HG02973 (cell line): ENCODE measurements around the gene BTBD16.

Experiments used
- ATAC-seq: cut with Tn5 transposase; IDR thresholded peaks from one replicate; pipeline ENCODE4 v1.9.1; 2021; ENCODE audit warnings: moderate library complexity; ENCODE audit not compliant: unreplicated experiment

Gene BTBD16

GRCh38 chr10:122273966-122274545 is 3.0 kb downstream of the BTBD16 start:
- no peak for ATAC-seq

GRCh38 chr10:122276611-122277208 is 5.6 kb downstream of the BTBD16 start:
- ATAC-seq = no peak

- no peak for ATAC-seq
These were observed 6.5 kb downstream of the BTBD16 start for GRCh38 chr10:122277526-122278136.

GRCh38 chr10:122279725-122280141 is 8.6 kb downstream of the BTBD16 start:
- no peak for ATAC-seq

- ATAC-seq = no peak
These were observed 9.1 kb downstream of the BTBD16 start for GRCh38 chr10:122280156-122280555.

- ATAC-seq = no peak
These were observed 10.0 kb downstream of the BTBD16 start for GRCh38 chr10:122281018-122281626.

GRCh38 chr10:122281751-122282150 is 10.7 kb downstream of the BTBD16 start:
- ATAC-seq = no peak

- ATAC-seq = no peak
These were observed 11.2 kb downstream of the BTBD16 start for GRCh38 chr10:122282253-122282671.

GRCh38 chr10:122282909-122283308 is 11.8 kb downstream of the BTBD16 start:
- no peak for ATAC-seq

GRCh38 chr10:122285506-122286444 is 14.7 kb downstream of the BTBD16 start:
- no peak for ATAC-seq

- ATAC-seq = no peak
These were observed 15.8 kb downstream of the BTBD16 start for GRCh38 chr10:122286867-122287266.

GRCh38 chr10:122287570-122287969 is 16.5 kb downstream of the BTBD16 start:
- ATAC-seq = no peak

GRCh38 chr10:122288262-122288661 is 17.2 kb downstream of the BTBD16 start:
- no peak for ATAC-seq

GRCh38 chr10:122288917-122289316 is 17.8 kb downstream of the BTBD16 start:
- no peak for ATAC-seq

- no peak for ATAC-seq
These were observed 19.2 kb downstream of the BTBD16 start for GRCh38 chr10:122290334-122290733.

- no peak for ATAC-seq
These were observed 19.9 kb downstream of the BTBD16 start for GRCh38 chr10:122290833-122291532.

GRCh38 chr10:122291739-122292138 is 20.6 kb downstream of the BTBD16 start:
- no peak for ATAC-seq

GRCh38 chr10:122292376-122292775 is 21.3 kb downstream of the BTBD16 start:
- no peak for ATAC-seq

- ATAC-seq = no peak
These were observed 22.3 kb downstream of the BTBD16 start for GRCh38 chr10:122293156-122293960.
